ACHN (cell line): ENCODE results near the gene ZNF235.
"Not testable (repeated sequence)": the region's sequence is repeated elsewhere in the genome, so short reads cannot be mapped to it uniquely, and the experiment has no call there.

Experiments
- DNase-seq: peaks from one replicate; pipeline ENCODE4 v3.0.0-alpha.2; 2015
- in situ Hi-C: cut with HindIII; loops from 2 replicates; pipeline ENCODE4 v1.10.0; 2017; ENCODE audit warnings: low sequenced_read_pairs, low pct_ligation_motif_present, low pct_unique_long_range_greater_than_20kb

Gene ZNF235

DNA sequence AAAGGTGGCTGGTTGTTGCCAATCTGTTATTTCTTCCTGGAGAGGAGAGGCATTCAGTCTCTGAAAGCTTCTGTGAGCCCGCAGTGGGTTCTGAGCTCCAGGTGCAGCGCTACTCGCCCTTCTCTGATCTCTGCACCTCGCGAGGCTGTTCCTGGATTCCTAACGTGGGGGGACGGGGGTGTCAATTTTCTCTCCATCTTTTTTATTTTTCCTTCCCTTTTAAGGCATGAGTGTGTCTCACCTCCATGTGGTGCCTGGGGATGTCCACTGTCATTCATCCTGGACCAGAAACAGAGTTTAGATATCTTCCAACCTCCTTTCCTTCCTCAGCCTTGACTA is 44.5 kb downstream of the ZNF235 start:
- no peak for DNase-seq
- in situ Hi-C loops = no loop called here

DNA sequence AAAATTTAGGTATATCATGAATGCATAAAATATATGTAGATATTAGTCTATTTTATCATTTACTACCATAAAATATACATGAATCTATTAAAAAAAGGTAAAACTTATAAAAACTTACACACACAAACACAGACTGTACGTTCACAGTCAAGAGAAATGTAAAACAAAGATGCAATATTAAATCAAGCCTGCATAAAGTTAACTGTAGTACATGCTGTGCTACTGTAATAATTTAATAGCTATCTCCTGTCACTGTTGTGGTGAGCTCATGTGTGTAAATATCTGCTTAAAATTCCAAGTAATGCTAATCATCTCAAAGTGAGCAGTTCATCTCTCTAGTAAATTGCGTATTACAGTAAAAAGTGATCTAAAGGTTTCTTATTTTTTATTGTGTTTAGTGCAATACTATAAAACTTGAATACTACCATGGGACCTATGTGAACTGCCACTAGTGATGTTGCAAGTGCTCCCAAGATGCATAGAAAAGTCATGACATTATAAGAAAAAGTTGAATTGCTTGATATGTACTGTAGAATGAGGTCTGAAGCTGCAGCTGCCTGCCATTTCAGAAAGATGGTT is 45.9 kb downstream of the ZNF235 start:
- in situ Hi-C loops = no loop called here
- DNase-seq = no peak

DNA sequence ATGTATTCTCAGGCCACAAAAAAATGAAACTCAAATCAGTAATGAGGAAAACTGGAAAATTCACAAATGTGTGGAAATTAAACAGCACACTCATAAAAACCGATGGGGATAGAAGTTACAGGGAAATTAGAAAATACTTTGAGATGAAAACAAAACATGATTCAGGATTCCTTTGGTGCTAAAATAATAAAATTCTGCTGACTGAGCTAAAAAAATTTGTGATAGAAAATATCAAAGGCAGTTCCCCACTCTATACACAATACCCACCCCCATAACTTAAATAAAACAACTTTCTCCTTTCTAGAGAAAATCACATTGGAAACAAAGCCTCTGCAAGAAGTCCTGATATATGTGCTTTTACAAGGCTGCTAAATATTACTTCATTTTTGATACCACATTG is 46.7 kb downstream of the ZNF235 start:
- no peak for DNase-seq

DNA sequence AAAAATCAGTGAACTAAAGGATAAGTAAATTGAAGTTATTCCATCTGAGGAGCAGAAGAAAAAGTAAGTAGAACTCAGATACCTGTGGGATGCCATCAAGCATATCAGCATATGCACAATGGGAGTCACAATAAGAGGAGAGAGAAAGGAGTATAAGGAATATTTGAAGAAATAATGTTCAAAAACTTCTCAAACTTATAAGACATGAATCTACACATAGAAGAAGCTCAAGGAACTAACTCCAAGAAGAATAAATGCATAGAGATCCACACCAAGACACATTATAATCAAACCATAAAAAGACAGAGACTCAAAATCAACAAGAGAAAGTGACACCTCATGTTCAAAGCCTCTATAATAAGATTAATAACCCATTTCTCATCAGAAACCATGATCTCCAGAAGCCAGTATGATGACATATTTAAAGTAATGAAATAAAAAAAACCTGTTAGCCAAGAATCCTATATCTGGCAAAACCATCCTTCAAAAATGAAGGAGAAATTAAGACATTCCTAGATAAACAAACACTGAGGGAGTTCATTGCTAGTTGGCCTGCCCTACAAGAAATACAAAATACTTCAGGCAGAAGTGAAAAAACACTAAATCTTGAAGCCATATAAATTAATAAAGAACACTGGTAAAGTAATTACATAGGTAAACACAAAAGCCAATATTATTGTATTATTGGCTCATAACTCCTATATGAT is 49.0 kb downstream of the ZNF235 start:
- in situ Hi-C loops = no loop called here

More for the DNA sequence above, 46.7 kb downstream of the ZNF235 start:
- in situ Hi-C loops = no loop called here

DNA sequence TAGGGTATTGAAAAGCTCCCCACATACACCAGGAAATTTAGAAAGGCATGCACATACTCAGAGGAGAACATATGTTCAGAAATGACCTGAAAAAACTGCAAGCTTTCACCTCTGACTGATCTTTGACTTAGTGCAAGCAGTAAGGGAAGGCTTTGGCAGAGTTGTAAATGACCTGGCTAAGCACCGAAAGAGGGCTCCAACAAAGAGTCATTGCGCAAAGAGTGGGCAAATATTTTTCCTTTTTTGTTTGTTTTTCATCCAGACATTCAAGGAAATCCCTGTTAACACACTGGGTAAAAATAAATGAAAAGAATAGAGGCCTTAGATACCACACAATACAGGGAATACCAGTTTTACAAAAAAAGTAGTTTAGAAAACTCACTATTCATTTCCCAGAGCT is 50.3 kb downstream of the ZNF235 start:
- in situ Hi-C loops = no loop called here
- no peak for DNase-seq

More for the DNA sequence above, 49.0 kb downstream of the ZNF235 start:
- no peak for DNase-seq

DNA sequence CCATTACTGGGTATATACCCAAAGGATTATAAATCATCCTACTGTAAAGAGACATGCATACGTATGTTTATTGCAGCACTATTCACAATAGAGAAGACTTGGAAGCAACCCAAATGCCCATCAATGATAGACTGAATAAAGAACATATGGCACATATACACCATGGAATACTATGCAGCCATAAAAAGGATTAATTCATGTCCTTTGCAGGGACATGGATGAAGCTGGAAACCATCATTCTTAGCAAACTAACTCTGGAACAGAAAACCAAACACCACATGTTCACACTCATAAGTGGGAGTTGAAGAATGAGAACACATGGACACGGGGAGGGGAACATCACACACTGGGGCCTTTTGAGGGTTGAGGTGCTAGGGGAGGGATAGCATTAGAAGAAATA is 51.4 kb downstream of the ZNF235 start:
- DNase-seq, in situ Hi-C loops: not testable (repeated sequence)

DNA sequence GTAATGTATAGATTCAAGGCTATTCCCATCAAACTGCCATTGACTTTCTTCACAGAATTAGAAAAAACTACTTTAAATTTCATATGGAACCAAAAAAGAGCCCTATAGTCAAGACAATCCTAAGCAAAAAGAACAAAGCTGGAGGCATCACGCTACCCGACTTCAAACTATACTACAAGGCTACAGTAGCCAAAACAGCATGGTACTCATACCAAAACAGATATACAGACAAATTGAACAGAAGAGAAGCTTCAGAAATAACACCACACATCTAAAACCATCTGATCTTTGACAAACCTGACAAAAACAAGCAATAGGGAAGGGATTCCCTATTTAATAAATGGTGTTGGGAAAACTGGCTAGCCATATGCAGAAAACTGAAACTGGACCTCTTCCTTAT is 52.5 kb downstream of the ZNF235 start:
- DNase-seq, in situ Hi-C loops: not testable (repeated sequence)

DNA sequence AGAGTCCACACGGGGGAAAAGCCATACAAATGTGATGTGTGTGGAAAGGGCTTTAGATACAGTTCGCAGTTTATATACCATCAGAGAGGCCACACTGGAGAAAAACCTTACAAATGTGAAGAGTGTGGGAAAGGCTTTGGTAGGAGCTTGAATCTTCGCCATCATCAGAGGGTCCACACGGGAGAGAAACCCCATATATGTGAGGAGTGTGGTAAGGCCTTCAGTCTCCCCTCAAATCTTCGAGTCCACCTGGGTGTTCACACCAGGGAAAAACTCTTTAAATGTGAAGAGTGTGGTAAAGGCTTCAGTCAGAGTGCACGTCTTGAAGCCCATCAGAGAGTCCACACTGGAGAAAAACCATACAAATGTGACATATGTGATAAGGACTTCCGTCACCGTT is 68.4 kb downstream of the ZNF235 start:
- no peak for DNase-seq
- in situ Hi-C loops = no loop called here
